ENCODE results near the gene DDX39A.

Gene DDX39A

DNA sequence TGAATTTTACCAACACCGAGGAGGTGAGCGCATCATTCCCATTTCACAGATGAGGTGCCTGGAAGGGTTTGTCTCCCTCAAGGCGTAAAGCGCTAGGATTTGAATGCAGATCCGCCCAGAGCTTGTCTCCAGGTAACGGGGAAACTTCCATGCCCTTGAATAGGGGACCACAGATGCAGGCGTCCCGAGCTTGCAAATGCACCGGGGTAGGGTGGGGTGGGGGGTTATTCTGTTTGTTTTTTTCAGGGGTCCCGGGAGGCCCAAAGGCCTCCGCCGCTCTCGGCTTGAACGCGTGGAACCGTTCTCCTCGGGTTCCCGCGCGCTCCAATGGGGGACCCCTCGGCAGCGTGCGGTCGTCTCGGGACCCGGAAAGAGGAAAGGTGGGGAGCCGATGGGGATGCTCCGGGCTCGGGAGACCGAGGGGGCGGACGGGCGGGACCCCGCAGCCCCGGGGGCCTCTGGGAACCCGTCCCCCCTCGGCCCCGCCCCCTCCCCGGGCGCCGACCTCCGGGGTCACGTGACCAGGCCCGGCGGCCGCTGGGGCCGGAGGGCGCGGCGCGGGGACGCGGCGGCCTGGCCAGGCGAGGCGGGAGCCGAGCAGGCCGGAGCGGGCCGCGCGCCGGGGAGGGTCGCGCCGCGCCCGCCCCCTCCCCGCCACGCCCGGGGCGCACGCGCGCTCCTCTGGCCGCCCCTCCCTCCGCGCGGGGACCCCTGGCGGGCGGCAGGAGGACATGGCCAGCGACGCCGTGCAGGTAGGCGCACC is 13.8 kb upstream of the DDX39A start, which contains the start of gene PKN1:
Gene PKN1 (plus strand): TSS at position 516 of the 763 bp plus-strand sequence. CDS start 216 bp downstream, at position 732.
- Histone ChIP-seq H3K79me1 (ENCODE audit: low read length) (no peaks in the 10 kb centered on the region), H2BK5ac (ENCODE audit: low read length) (no peak within 1 kb of the TSS), H3K9ac (ENCODE audit: low read length) (peak within 1 kb of the TSS; percentile 68), H2BK15ac (replicated peaks; ENCODE audit: low read depth) (no peak within 1 kb of the TSS), H4K8ac (ENCODE audit: low read depth, low read length) (no peak within 1 kb of the TSS), H3K4ac (ENCODE audit: low read depth, low read length) (peak within 1 kb of the TSS; percentile 73), H3K27me3 (ENCODE audit: insufficient read depth, low read length, poor library complexity) (no peaks in the 10 kb centered on the region), H3K27ac (ENCODE audit: low read depth, low read length) (no peak within 1 kb of the TSS), H3K36me3 (ENCODE audit: control insufficient read depth, insufficient read depth, low read length) (no peaks in the 10 kb centered on the region), H3K56ac (ENCODE audit: low read length) (peak within 1 kb of the TSS; percentile 81), H3K18ac (ENCODE audit: low read length) (peak within 1 kb of the TSS; percentile 84), H4K5ac (ENCODE audit: low read length) (no peak within 1 kb of the TSS), H3K23ac (ENCODE audit: low read length) (peak within 1 kb of the TSS; percentile 94), H3K4me2 (ENCODE audit: low read length) (peak within 1 kb of the TSS; percentile 71), H2BK120ac (ENCODE audit: low read depth, low read length) (no peak within 1 kb of the TSS), H3K79me2 (ENCODE audit: control insufficient read depth, insufficient read depth, low read length) (no peaks in the 10 kb centered on the region), H3K4me3 (ENCODE audit: low read length) (peak within 1 kb of the TSS; percentile 43), H3K4me1 (ENCODE audit: control insufficient read depth, low read depth, low read length) (no peaks in the 10 kb centered on the region), H2AK5ac (ENCODE audit: low read length) (no peak within 1 kb of the TSS)
- peak; percentile 52 for DNase-seq
- no CpG with 5 or more reads among the region's 85 CpGs for WGBS (ENCODE audit: extremely low coverage, insufficient coverage, low lambda C conversion rate)

DNA sequence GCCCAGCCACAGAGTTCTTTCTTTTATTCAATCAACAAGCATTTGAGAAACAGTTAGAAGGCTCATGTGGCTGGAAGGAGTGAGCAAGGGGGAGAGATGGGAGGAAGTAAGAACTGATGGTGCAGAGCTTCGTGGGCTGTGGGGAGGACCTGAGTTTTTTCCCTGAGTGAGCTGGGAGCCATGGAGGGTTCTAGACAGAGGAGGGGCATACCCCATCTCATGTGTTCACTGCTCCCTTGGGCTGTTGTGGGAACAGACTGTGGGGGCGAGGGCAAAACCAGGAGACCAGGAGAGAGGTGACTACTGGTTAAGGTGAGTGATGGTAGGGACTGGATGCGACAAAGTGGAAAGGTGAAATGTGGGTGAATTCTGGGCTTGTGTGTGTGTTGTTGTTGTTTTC is 11.6 kb upstream of the DDX39A start:
- H3K56ac ChIP-seq (ENCODE audit: low read length), result no peak overlapping the region
- H3K79me1 ChIP-seq (ENCODE audit: low read length), result no peaks in the 10 kb centered on the region
- H3K36me3 ChIP-seq (ENCODE audit: control insufficient read depth, insufficient read depth, low read length), result no peaks in the 10 kb centered on the region
- H2BK120ac ChIP-seq (ENCODE audit: low read depth, low read length), result no peak overlapping the region
- no peak overlapping the region for H3K4ac ChIP-seq (ENCODE audit: low read depth, low read length)
- no peak overlapping the region for H3K23ac ChIP-seq (ENCODE audit: low read length)
- H4K8ac ChIP-seq (ENCODE audit: low read depth, low read length), result no peak overlapping the region
- H3K4me3 ChIP-seq (ENCODE audit: low read length), result no peak overlapping the region
- no peak overlapping the region for H4K5ac ChIP-seq (ENCODE audit: low read length)
- H3K4me2 ChIP-seq (ENCODE audit: low read length), result no peak overlapping the region
- H3K9ac ChIP-seq (ENCODE audit: low read length), result no peak overlapping the region
- H3K27ac ChIP-seq (ENCODE audit: low read depth, low read length), result no peak overlapping the region
- H3K27me3 ChIP-seq (ENCODE audit: insufficient read depth, low read length, poor library complexity), result no peaks in the 10 kb centered on the region
- no peak overlapping the region for H3K18ac ChIP-seq (ENCODE audit: low read length)
- WGBS (ENCODE audit: extremely low coverage, insufficient coverage, low lambda C conversion rate), result no CpG with 5 or more reads among the region's 3 CpGs
- no peak for DNase-seq
- H3K79me2 ChIP-seq (ENCODE audit: control insufficient read depth, insufficient read depth, low read length), result no peaks in the 10 kb centered on the region
- no peak overlapping the region for H2AK5ac ChIP-seq (ENCODE audit: low read length)
- H2BK15ac ChIP-seq (replicated peaks; ENCODE audit: low read depth), result no peak overlapping the region
- no peak overlapping the region for H2BK5ac ChIP-seq (ENCODE audit: low read length)
- no peaks in the 10 kb centered on the region for H3K4me1 ChIP-seq (ENCODE audit: control insufficient read depth, low read depth, low read length)

DNA sequence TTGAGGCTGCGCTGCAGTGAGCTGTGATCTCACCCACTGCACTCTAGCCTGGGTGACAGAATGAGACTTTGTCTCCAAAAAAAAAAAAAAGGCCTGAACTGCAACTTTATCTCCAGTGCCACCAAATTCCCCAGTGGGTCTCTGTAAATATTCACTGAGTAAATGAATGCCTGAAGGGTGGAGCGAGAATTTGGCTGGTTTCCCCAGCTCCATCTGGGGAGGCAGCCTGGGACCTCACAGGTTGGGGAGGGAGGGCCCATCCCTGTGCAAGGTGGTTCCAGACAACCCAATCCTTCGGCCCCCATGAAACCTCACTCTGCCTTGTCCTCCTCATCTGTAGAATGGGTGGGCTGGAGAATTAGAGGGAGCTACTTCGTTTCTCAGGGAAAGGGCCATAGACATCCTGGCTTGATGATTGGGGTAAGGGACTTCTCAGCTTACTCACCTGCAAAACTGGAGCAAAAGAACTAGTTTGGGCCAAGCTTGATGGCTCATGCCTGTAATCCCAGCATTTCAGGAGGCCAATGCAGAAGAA is 9.8 kb upstream of the DDX39A start:
- WGBS (ENCODE audit: extremely low coverage, insufficient coverage, low lambda C conversion rate), result no CpG with 5 or more reads among the region's 4 CpGs
- H3K79me1 ChIP-seq (ENCODE audit: low read length), result no peaks in the 10 kb centered on the region
- H2BK5ac ChIP-seq (ENCODE audit: low read length), result no peak overlapping the region
- no peak overlapping the region for H2AK5ac ChIP-seq (ENCODE audit: low read length)
- no peak overlapping the region for H3K4ac ChIP-seq (ENCODE audit: low read depth, low read length)
- no peak overlapping the region for H3K4me3 ChIP-seq (ENCODE audit: low read length)
- no peak overlapping the region for H3K18ac ChIP-seq (ENCODE audit: low read length)
- H3K36me3 ChIP-seq (ENCODE audit: control insufficient read depth, insufficient read depth, low read length), result no peaks in the 10 kb centered on the region
- DNase-seq, result no peak
- no peak overlapping the region for H2BK120ac ChIP-seq (ENCODE audit: low read depth, low read length)
- H4K5ac ChIP-seq (ENCODE audit: low read length), result no peak overlapping the region
- H4K8ac ChIP-seq (ENCODE audit: low read depth, low read length), result no peak overlapping the region
- no peaks in the 10 kb centered on the region for H3K79me2 ChIP-seq (ENCODE audit: control insufficient read depth, insufficient read depth, low read length)
- H2BK15ac ChIP-seq (replicated peaks; ENCODE audit: low read depth), result no peak overlapping the region
- no peak overlapping the region for H3K4me2 ChIP-seq (ENCODE audit: low read length)
- no peaks in the 10 kb centered on the region for H3K4me1 ChIP-seq (ENCODE audit: control insufficient read depth, low read depth, low read length)
- H3K56ac ChIP-seq (ENCODE audit: low read length), result no peak overlapping the region
- no peaks in the 10 kb centered on the region for H3K27me3 ChIP-seq (ENCODE audit: insufficient read depth, low read length, poor library complexity)
- no peak overlapping the region for H3K27ac ChIP-seq (ENCODE audit: low read depth, low read length)
- H3K23ac ChIP-seq (ENCODE audit: low read length), result no peak overlapping the region
- no peak overlapping the region for H3K9ac ChIP-seq (ENCODE audit: low read length)

DNA sequence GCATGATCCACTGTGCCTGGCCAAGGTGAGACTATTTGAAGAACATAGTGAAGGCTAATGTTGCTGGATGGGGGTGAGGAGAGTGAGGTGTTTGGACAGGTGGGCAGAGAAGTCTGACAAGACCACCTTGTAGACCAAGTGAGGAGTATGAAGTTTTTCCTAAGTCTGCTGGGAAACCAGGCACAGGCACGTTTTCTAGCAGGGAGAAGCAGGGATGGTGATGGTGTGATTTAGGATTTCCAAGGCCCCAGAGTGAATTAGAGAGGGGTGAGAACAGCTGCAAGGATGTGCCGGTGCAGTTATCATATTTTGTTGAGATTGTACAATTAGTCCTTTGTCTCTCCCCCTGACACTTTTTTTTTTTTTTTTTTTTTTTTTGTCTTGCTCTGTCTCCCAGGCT is 8.3 kb upstream of the DDX39A start:
- Histone ChIP-seq H3K27me3 (ENCODE audit: insufficient read depth, low read length, poor library complexity) (no peaks in the 10 kb centered on the region), H3K36me3 (ENCODE audit: control insufficient read depth, insufficient read depth, low read length) (no peaks in the 10 kb centered on the region), H3K4ac (ENCODE audit: low read depth, low read length) (no peak overlapping the region), H3K18ac (ENCODE audit: low read length) (no peak overlapping the region), H4K5ac (ENCODE audit: low read length) (no peak overlapping the region), H4K8ac (ENCODE audit: low read depth, low read length) (no peak overlapping the region), H2AK5ac (ENCODE audit: low read length) (no peak overlapping the region), H3K79me1 (ENCODE audit: low read length) (no peaks in the 10 kb centered on the region), H3K23ac (ENCODE audit: low read length) (no peak overlapping the region), H3K4me1 (ENCODE audit: control insufficient read depth, low read depth, low read length) (no peaks in the 10 kb centered on the region), H3K4me3 (ENCODE audit: low read length) (no peak overlapping the region), H3K56ac (ENCODE audit: low read length) (no peak overlapping the region), H3K9ac (ENCODE audit: low read length) (no peak overlapping the region), H3K4me2 (ENCODE audit: low read length) (no peak overlapping the region), H2BK5ac (ENCODE audit: low read length) (no peak overlapping the region), H2BK120ac (ENCODE audit: low read depth, low read length) (no peak overlapping the region), H3K27ac (ENCODE audit: low read depth, low read length) (no peak overlapping the region), H3K79me2 (ENCODE audit: control insufficient read depth, insufficient read depth, low read length) (no peaks in the 10 kb centered on the region), H2BK15ac (replicated peaks; ENCODE audit: low read depth) (no peak overlapping the region)
- no peak for DNase-seq
- no CpG with 5 or more reads among the region's 2 CpGs for WGBS (ENCODE audit: extremely low coverage, insufficient coverage, low lambda C conversion rate)

DNA sequence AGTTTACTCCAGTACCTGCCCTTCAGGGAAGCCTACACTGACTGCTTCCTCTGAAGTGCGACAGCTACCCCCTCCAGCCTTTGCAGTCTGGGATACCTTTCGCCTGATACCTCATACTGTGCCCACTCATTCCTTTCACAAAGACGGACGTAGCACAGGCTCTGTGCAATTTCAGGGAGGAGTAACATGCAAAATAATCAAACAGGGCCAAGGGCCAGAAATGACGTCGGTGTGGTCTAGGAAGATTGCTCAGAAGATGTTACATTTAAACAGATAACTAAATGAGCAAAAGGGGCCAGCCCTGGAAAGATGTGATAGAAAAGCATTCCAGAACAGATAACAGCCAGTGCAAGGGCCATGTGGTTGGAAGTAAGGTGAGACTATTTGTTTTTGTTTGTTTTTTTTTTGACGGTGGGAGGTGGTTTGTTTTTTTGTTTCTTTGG is 6.6 kb upstream of the DDX39A start:
- Histone ChIP-seq H3K4me2 (ENCODE audit: low read length) (no peak overlapping the region), H3K27me3 (ENCODE audit: insufficient read depth, low read length, poor library complexity) (no peaks in the 10 kb centered on the region), H4K8ac (ENCODE audit: low read depth, low read length) (no peak overlapping the region), H3K23ac (ENCODE audit: low read length) (no peak overlapping the region), H2AK5ac (ENCODE audit: low read length) (no peak overlapping the region), H3K36me3 (ENCODE audit: control insufficient read depth, insufficient read depth, low read length) (no peaks in the 10 kb centered on the region), H3K79me2 (ENCODE audit: control insufficient read depth, insufficient read depth, low read length) (no peaks in the 10 kb centered on the region), H3K27ac (ENCODE audit: low read depth, low read length) (no peak overlapping the region), H2BK5ac (ENCODE audit: low read length) (no peak overlapping the region), H3K4me3 (ENCODE audit: low read length) (no peak overlapping the region), H2BK120ac (ENCODE audit: low read depth, low read length) (no peak overlapping the region), H3K4me1 (ENCODE audit: control insufficient read depth, low read depth, low read length) (no peaks in the 10 kb centered on the region), H3K4ac (ENCODE audit: low read depth, low read length) (no peak overlapping the region), H3K79me1 (ENCODE audit: low read length) (no peaks in the 10 kb centered on the region), H3K56ac (ENCODE audit: low read length) (no peak overlapping the region), H2BK15ac (replicated peaks; ENCODE audit: low read depth) (no peak overlapping the region), H3K18ac (ENCODE audit: low read length) (no peak overlapping the region), H3K9ac (ENCODE audit: low read length) (no peak overlapping the region), H4K5ac (ENCODE audit: low read length) (no peak overlapping the region)
- peak; percentile 38 for DNase-seq
- WGBS (ENCODE audit: extremely low coverage, insufficient coverage, low lambda C conversion rate), result no CpG with 5 or more reads among the region's 7 CpGs

DNA sequence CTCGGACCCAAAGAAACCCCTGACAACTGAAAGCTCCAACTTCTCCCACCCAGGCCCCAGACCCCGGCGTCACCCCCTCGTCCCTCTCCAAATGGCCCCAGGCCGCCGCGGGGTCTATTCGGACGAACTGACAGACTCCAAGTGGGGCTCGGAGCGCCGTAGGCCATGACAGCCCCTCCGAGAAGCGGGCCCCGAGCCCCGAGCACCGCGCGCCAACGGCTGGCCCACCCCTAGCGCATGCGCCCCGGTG is 360 bp downstream of the DDX39A start:
- Histone ChIP-seq H3K27me3 (ENCODE audit: insufficient read depth, low read length, poor library complexity) (no peaks in the 10 kb centered on the region), H3K36me3 (ENCODE audit: control insufficient read depth, insufficient read depth, low read length) (peaks cover 2% of the 10 kb centered on the region), H2AK5ac (ENCODE audit: low read length) (no peak overlapping the region), H3K79me2 (ENCODE audit: control insufficient read depth, insufficient read depth, low read length) (peaks cover 50% of the 10 kb centered on the region), H4K5ac (ENCODE audit: low read length) (no peak overlapping the region), H3K4me1 (ENCODE audit: control insufficient read depth, low read depth, low read length) (no peaks in the 10 kb centered on the region), H3K9ac (ENCODE audit: low read length) (peak overlapping the region; percentile 93), H2BK120ac (ENCODE audit: low read depth, low read length) (no peak overlapping the region), H2BK5ac (ENCODE audit: low read length) (no peak overlapping the region), H3K18ac (ENCODE audit: low read length) (peak overlapping the region; percentile 92), H2BK15ac (replicated peaks; ENCODE audit: low read depth) (no peak overlapping the region), H3K23ac (ENCODE audit: low read length) (no peak overlapping the region), H3K4ac (ENCODE audit: low read depth, low read length) (peak overlapping the region; percentile 45), H3K56ac (ENCODE audit: low read length) (peak overlapping the region; percentile 99), H3K4me2 (ENCODE audit: low read length) (peak overlapping the region; percentile 40), H3K4me3 (ENCODE audit: low read length) (peak overlapping the region; percentile 95), H4K8ac (ENCODE audit: low read depth, low read length) (no peak overlapping the region), H3K79me1 (ENCODE audit: low read length) (peaks cover 5% of the 10 kb centered on the region), H3K27ac (ENCODE audit: low read depth, low read length) (peak overlapping the region; percentile 61)
- no peak for DNase-seq
- WGBS (ENCODE audit: extremely low coverage, insufficient coverage, low lambda C conversion rate), result no CpG with 5 or more reads among the region's 23 CpGs

Data from mesendoderm (in vitro differentiated cells).